GM19239 (cell line): ENCODE measurements around the gene BLCAP.

Experiments used
- DNase-seq: peaks from one replicate; pipeline ENCODE4 v3.0.0; 2011; ENCODE audit warnings: low spot score; ENCODE audit not compliant: insufficient read length
- FAIRE-seq: peaks from 2 replicates; lab custom pipeline; 2011; peaks lifted over from hg19 to GRCh38; lab: Jason Lieb, UNC

Gene BLCAP

GRCh38 chr20:37533154-37533715 lies 5.6 kb upstream of the BLCAP start:
- FAIRE-seq (no peak), DNase-seq (no peak)

GRCh38 chr20:37531856-37532255 lies 4.2 kb upstream of the BLCAP start:
- no peak for DNase-seq
- FAIRE-seq, result no peak

- no peak for FAIRE-seq
- no peak for DNase-seq
Measured at GRCh38 chr20:37530696-37531095, 3.0 kb upstream of the BLCAP start.

GRCh38 chr20:37529968-37530600 lies 2.4 kb upstream of the BLCAP start:
- FAIRE-seq (no peak), DNase-seq (no peak)

GRCh38 chr20:37529214-37529967 lies 1.7 kb upstream of the BLCAP start:
- DNase-seq (no peak), FAIRE-seq (no peak)

GRCh38 chr20:37528446-37529213 lies 954 bp upstream of the BLCAP start:
- FAIRE-seq (no peak), DNase-seq (no peak)

GRCh38 chr20:37526839-37527637 lies 638 bp downstream of the BLCAP start:
- DNase-seq, result no peak

GRCh38 chr20:37526238-37526838 lies 1.3 kb downstream of the BLCAP start:
- no peak for DNase-seq
- FAIRE-seq, result peak; percentile 18

More at GRCh38 chr20:37526839-37527637, 638 bp downstream of the BLCAP start:
- FAIRE-seq, result no peak

GRCh38 chr20:37525810-37526209 lies 1.9 kb downstream of the BLCAP start:
- no peak for FAIRE-seq
- no peak for DNase-seq

GRCh38 chr20:37524859-37525708 lies 2.6 kb downstream of the BLCAP start:
- DNase-seq, result no peak
- FAIRE-seq, result peak; percentile 11

GRCh38 chr20:37523911-37524700 lies 3.6 kb downstream of the BLCAP start:
- DNase-seq, result no peak
- FAIRE-seq, result no peak

GRCh38 chr20:37523012-37523391 lies 4.7 kb downstream of the BLCAP start:
- FAIRE-seq (no peak), DNase-seq (no peak)

GRCh38 chr20:37522260-37523011 lies 5.2 kb downstream of the BLCAP start:
- FAIRE-seq (no peak), DNase-seq (no peak)

- no peak for FAIRE-seq
- DNase-seq, result no peak
Measured at GRCh38 chr20:37521061-37521771, 6.5 kb downstream of the BLCAP start, which contains the start of gene NNAT. Gene NNAT, plus strand, starts transcription at chr20:37521250. Its CDS starts 82 bp downstream, at chr20:37521332.

- FAIRE-seq (no peak), DNase-seq (no peak)
Measured at GRCh38 chr20:37520419-37520955, 7.2 kb downstream of the BLCAP start.
